Measurements from ENCODE around the gene WDR27.

DNA sequence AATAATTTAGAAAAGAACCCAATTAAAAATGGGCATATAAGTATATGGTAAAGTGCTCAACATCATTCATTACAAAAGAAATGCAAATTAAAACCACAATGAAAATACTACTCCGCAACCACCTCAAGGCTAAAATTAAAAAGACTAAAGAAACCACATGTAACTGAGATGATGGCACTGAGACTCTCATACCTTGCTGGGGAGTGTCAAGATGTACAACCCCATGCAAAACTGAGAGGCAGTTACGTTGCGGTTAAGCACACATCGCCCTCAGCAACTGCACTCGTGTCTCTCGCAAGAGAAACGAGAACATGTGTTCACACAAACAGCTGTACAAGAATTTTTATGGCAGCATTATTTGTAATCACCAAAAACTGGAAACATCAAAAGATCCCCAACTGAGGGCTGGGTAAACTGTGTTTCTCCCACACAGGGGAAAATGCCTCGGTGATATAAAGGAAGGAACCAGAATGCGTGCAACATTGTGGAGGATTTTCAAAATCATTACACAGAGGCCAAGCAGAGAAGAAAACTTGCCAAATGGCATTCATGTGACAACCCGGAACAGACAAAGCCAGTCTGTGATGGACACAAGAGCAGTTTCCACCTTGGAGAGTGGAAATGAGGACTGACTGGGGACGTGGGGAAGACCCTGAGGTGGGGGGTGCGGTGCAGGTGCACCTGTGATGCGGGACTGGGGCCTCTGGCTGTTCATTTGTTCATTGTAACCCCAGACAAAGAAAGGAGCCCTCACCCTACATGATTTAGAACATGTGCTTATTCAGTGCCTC is 144.9 kb downstream of the WDR27 start:
- TF ChIP-seq POLR2A (IDR thresholded peaks at IDR 0.05): no peak
- TF ChIP-seq, protein P1, sequence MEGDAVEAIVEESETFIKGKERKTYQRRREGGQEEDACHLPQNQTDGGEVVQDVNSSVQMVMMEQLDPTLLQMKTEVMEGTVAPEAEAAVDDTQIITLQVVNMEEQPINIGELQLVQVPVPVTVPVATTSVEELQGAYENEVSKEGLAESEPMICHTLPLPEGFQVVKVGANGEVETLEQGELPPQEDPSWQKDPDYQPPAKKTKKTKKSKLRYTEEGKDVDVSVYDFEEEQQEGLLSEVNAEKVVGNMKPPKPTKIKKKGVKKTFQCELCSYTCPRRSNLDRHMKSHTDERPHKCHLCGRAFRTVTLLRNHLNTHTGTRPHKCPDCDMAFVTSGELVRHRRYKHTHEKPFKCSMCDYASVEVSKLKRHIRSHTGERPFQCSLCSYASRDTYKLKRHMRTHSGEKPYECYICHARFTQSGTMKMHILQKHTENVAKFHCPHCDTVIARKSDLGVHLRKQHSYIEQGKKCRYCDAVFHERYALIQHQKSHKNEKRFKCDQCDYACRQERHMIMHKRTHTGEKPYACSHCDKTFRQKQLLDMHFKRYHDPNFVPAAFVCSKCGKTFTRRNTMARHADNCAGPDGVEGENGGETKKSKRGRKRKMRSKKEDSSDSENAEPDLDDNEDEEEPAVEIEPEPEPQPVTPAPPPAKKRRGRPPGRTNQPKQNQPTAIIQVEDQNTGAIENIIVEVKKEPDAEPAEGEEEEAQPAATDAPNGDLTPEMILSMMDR (IDR thresholded peaks at IDR 0.05): no peak

Data from esophagus squamous epithelium (tissue), 4 donors.